HG03521 (cell line): ENCODE results near the gene KRT33B.
"Not testable (repeated sequence)": the region's sequence is repeated elsewhere in the genome, so short reads cannot be mapped to it uniquely, and the experiment has no call there.

ENCODE experiments used
- ATAC-seq: cut with Tn5 transposase; IDR thresholded peaks from one replicate; pipeline ENCODE4 v1.9.1; 2021; ENCODE audit warnings: mild to moderate bottlenecking, moderate library complexity; ENCODE audit not compliant: unreplicated experiment

Gene KRT33B

GRCh38 chr17:41394254-41394996 lies 24.8 kb upstream of the KRT33B start:
- ATAC-seq: no peak

GRCh38 chr17:41393826-41394225 lies 24.2 kb upstream of the KRT33B start:
- ATAC-seq: no peak

DNA sequence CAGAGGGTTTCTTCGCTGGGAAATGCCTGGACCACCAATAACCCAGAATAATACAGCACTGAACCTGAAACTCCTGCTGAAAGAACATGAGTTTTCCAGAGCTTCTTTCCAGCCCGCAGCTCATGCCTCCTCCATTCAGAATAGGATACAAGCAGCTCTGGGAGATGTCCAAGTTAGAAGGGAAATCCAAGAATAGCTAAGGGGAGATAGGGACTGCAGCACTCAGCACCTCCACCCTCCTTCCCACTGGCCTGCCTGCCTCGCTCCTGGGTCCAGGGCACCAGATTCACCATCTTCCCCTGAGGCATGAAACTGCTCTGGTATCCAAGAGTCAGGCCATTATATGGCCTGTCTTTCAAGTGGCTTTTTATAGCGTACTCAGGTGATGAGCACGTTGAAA lies 23.7 kb upstream of the KRT33B start:
- no peak for ATAC-seq

DNA sequence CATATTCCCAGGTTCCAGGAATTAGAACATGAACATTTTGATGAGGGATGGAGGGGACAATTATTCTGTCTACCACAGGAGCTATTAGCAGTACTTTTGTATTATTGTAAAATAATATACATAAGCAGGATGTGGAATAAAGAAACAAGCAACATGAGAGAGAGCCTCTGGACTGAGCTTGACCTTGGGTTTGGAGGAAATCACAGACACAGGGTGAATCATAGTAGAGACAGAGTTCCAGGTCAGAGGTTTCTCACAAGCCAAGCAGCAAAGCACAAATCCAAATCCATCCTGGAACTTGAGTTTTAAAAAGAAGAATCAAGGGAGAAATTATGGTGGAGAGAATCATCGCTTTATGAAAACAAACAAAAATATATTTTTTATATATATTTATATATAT lies 22.7 kb upstream of the KRT33B start:
- no peak for ATAC-seq

DNA sequence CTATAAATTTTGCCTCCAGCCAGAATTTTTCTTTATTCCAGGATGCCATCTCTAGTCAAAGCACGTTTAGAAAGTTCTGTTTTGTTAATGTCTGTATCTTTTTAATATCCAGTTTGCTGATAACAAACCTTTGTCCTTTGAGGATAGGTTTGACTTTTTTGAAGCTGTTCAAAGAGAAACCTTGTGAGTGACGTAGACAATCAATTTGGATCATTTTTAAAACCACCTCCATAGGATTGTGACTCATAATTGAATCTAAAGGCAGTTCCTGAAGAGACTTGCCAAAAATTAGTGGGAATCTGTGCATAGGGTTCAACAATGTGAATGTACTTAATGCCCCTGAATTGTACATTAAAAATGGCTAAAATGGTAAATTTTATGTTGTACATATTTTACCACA lies 21.9 kb upstream of the KRT33B start:
- ATAC-seq: no peak

DNA sequence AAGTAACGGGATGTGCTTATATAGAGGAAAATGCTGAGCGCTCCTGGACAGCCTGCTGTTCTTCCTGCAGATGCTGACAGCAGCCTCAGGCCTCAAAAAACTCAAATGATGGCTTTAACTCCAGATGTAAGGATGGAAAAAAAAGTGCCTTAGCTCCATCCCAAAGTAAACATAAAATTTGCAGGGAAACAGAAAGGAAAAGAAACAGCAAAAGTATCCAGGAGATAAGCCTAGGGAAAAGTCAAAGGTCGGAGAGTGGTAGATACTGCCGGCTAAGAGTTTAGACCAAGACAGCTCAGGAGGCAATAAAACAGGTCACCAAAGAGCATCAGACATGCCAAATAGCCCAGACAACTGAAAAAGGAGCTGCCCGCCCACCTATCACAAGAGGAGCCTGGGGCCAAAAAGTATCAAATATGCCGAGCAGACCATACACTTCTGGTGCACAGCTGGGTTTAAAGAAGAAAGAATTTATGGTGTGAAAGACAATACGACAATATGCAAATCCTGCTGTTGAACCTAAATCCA lies 20.9 kb upstream of the KRT33B start:
- ATAC-seq: no peak

GRCh38 chr17:41387670-41388069 lies 18.1 kb upstream of the KRT33B start:
- no peak for ATAC-seq

- ATAC-seq: no peak
Measured at GRCh38 chr17:41386227-41386626, 16.6 kb upstream of the KRT33B start.

DNA sequence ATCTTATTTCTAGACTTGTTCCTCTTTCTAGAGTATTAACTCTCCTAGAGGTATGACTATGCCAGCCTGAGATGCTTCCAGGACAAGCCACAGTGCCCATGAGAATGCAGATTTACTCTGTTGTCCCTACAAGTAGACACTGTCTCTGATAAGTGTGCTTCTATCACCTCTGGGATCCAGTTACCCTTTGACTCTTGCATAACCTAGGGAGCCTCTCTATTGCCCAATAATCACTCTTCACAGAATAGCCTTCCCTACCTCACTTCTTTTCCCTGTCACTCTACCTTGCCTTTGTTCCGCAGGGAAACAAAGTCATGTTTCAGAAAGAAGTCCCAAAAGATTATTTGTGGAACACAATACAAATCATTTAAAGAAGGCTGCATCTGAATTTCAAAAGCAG lies 14.1 kb upstream of the KRT33B start:
- no peak for ATAC-seq

DNA sequence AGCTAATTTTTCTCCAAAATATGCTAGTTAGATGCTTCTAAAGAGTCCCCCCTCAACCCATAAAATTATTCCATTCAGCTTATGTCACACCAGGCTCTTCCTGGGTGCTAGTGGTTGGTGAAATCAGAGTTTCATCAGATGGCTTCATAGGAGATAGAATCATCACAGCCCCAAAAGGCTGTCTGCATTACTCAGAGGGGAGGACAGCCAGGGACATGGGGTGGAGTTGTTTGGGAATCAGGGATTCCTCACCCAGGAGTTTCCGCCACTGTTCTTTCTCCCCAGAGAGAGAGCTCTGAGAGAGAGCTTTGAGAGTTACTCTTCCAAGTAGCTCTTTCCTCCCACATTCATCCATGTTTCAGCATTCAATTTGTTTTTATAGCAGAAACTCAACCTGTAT lies 12.8 kb upstream of the KRT33B start:
- no peak for ATAC-seq

DNA sequence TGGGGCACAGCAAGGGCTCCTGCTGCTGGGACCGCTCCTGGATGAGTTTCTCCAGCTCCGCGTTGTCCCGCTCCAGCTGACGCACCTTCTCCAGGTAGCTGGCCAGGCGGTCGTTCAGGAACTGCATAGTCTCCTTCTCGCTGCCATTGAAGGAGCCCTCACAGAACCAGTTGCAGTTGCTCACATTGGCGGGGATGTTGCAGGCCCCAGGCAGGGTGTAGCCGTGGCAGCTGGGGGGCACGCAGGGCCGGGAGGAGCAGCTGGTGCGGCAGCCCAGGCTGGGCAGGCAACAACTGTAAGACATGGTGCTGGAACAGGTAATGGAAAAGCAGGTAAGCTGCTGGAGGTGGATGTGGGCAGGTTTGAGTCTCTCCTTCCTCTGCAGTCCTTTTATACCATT lies 12.3 kb upstream of the KRT33B start, which contains the start of gene KRT34:
TSS of gene KRT34 (minus strand) at position 364 of the 400 bp plus-strand sequence. CDS start at position 304, 60 bp downstream.
- not testable (repeated sequence) for ATAC-seq

- not testable (repeated sequence) for ATAC-seq
Measured at GRCh38 chr17:41380091-41380490, 10.5 kb upstream of the KRT33B start.

DNA sequence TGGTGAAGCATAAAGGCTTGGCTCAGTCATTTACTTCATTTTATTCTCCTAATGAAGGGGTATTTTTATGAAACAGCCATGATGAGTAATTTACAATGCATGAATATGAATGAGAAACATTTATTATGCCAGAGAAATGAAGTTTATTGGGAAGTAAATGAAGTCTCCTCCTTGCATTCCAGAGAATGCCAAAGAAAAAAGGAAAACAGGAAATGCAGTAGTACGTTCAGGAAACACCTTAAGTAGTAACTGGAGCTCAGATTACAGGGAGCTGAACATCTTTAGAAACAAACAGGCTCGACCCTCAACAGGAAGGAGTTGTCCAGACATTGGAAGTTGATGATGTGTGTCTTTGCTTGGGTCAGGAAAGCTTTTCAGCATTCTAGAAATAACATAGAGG lies 7.9 kb upstream of the KRT33B start:
- ATAC-seq: no peak

DNA sequence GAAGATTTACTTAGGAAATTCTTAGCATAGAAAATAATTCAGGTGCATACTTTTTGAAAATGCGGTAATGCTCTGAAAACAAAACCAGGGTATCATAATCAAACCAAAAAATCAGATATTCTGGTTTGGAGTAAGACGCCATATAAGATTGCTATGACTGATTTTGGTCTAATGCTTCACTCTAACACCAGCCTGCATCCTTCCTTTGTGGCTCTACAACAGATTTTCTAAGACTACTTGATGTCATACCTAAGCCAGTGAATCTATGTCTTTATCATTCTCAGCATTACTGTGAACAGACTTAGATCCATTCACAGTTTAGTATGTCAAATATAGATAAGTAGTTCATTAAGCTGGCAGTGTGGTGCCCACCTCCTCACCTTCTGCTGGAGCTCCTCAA lies 590 bp downstream of the KRT33B start:
- no peak for ATAC-seq

GRCh38 chr17:41367426-41368075 lies 2.1 kb downstream of the KRT33B start:
- no peak for ATAC-seq

DNA sequence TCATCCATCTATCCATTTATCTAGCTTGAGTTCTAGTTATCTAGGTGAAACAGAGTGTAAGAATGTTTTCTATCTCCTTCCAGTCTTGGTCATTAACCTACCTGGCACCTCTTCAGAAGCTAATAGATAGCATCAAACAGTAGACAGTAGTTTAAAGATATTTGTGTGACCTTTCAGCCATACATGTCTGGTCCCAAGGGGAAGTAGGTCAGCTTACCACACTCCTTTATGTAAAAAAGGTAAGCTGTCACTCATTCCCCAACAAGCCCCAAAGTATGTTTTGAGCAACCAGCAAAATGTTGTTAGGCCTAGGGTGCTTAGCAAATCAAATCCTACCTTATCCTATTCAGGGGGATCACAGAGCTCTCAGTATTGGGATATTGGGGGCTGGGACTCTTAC lies 3.5 kb downstream of the KRT33B start:
- ATAC-seq: no peak

GRCh38 chr17:41363881-41364280 lies 5.7 kb downstream of the KRT33B start:
- ATAC-seq: no peak

DNA sequence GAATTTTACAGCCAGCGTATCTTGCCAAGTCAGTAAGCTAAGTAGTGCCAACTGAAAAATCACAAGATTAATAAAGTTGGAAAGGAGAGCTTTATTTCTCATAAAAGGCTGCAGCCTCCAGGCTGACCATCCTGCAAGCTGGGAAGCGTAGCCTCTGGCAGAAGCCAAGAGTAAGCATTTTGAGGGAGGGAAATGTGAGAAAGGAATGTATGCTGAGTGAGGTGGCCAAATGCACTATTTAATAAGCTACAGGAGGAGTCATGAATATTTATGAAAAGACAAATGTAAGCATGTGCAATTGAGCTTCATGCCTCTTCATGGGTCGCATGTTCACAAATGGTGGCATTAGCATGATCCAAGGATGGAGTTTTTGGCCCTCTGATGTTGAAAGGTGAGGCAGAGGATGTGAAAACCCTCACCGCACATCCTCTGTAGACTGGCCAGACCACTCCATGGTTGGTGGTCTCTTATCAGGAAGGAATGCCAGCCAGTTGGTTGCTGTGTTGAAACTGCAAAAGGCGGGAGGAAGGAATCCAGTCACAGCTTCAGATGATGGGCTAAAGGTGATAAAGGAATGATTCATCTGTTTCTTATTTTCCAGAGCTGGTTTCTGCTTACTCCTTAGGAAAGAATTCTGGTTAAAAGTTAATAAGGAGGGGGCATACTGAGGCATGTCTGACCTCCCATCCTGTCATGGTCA lies 9.2 kb downstream of the KRT33B start:
- ATAC-seq: no peak

DNA sequence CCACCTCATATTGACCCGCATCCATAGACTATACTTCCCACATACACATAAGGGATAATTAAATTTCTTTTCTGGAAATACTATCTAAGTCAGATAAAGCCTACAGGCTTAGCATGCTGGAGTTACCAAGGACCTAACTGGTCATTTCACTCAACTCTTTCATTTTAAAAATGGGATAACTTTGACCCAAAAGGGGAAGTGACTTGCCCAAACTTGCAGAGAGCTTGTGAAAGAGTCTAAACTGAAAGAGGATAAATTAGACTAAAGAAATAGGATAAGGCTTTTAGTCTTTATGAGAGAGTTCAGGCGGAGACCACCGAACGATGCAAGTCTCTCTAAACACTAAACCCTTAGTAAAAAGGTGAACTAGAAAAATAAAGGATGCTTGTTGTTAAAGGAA lies 15.1 kb downstream of the KRT33B start:
- ATAC-seq: no peak

DNA sequence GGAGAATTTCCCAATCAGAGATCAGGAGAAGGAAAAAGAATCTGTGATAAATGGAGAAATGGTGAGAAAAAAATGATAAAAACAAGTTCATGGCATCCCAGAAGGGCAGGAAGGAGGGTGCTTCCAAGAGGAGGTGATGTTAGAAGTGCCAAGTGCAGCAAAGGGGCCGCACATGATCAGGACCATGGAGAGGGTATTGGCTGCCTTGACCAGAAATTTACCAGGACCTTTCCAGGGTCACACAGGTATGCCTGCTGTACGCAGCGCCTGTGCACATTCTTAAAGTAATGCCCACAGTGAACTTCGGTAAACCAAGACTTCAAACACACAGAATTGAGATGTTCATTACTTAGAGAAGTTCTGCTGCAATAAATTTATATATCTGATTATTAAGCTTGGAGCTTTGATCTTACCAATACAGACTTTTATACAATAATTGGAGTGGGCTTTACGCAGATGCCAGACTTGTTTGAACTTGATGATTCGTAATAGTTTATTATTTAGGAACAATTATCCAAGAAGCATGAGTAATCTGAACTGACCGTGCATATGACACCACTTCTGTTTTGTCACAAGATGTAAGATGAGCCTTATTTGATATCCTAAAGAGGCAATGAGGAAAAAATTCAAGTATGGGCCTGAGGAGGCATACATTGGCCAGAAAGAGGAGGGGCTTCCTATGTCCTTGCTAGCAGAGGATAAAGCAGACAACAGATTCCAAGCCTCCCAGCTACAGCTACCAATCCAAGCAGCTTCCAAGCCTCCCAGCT lies 16.8 kb downstream of the KRT33B start:
- no peak for ATAC-seq

GRCh38 chr17:41351177-41351576 lies 18.4 kb downstream of the KRT33B start:
- ATAC-seq: no peak
